ENCODE results near the gene MOB1B.
A peak's percentile ranks its signal among the peaks of the same experiment; 100 is the strongest.
"Not testable (repeated sequence)": the region's sequence is repeated elsewhere in the genome, so short reads cannot be mapped to it uniquely, and the experiment has no call there.

The MOB1B gene

DNA sequence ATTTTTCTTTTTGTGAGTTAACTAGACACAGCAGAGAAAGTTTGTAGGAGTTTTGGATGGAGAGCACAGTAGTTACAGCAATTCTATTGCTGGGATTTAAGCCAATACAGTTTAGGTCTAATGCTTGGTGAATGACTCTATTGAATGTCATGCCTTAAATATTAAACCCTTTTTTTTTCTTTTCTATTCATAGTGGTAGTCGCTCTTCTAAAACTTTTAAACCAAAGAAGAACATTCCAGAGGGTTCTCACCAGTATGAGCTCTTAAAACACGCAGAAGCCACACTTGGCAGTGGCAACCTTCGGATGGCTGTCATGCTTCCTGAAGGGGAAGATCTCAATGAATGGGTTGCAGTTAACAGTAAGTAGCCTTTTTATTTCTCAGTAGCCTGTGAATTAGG is 56.5 kb downstream of the MOB1B start:
- DNase-seq, result no peak

DNA sequence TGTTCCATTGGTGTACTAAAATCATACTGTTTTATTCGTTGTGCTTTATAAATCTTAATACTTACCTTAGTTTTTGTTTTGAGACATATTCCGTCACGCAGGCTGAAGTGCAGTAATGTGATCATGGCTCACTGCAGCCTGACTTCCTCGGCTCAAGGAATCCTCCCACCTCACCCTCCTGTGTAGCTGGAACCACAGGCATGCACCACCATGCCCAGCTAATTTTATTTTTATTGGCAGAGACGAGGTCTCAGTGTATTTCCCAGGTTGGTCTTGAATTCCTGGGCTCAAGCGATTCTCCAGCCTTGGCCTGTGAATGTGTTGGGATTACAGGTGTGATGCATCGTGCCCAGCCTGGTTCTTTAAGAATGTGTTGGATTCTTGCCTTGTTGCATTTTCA is 66.9 kb downstream of the MOB1B start:
- DNase-seq, result no peak

DNA sequence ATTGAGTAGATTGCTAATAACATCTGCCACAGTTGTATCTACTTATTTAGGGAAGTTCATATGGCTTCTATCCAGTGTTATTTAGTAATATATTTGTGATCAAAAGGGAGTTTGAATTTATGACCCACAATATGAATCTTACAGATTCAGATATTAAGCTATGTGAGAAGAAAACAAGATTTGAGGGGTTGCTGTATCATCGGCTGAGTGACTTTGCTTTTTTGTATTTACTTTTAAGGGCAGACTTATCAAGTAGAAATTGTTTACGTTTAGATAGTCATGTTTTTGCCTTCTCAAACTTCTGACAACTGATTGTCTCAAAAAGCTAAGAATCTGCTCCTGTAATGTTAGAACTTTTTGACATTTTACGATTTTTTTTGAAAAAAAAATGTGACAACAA is 74.1 kb downstream of the MOB1B start:
- no peak for DNase-seq

DNA sequence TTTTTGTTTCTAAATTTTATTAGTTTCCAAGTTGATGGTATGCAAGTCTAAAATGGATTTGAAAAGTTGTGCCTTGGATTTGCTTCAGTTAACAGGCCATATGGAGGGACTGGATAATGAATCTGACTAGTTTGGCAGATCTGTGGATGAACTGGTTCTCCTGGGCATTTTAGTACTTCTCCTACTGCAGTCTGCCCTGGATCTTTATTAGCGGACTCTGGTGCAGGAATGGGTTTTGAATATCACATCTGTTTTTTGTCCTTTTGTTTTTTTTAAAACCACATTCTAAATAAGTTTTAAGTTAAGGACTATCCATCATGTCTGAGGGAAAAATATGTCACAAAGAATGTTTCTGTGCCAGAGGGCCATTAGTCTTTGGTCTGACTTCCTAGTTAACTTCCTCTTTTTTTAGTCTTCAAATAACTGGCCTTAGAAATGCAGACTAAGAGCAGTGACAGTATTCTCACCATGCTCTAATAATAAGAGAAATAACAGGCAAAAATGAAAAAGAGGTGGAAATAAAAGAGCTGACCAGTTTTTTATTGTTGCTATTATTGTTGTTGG is 77.4 kb downstream of the MOB1B start:
- DNase-seq, result no peak

DNA sequence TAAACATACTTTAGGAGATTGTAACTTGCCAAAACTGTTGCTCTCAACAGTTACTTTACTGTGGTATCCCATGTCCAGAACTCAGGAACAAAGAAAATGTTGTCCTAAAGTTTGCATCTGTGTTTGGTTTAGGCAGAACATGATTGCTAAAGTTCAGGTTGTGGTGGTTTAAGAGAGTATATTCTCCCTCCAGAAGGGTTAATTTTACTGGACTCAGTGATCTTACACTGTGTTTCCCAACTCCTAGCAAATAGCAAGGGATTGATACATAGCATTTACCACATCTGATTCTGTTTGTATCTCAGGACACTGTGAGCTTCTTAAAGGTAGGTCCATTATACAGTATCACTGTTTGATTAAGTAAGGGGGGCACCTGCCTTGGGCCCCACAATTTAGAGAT is 78.0 kb downstream of the MOB1B start:
- no peak for DNase-seq

DNA sequence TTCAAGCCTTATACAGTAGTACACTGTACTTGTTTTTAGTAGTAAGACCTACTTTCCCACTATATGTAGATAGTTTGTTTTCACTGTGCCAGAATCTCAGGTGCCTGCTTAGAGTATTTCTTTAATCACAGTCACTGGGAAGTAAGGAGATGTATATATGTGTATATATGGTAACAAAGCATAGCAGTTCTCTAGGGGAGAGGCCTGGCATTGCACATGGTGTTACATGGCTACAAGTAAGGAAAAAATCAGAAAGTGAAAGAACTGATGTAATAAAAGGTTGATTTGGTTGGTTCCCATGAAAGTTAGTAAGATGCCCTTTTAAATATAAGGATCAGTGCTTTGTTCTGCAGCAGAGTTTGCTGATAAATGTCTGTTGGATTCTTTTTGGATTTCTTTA is 81.9 kb downstream of the MOB1B start:
- no peak for DNase-seq

DNA sequence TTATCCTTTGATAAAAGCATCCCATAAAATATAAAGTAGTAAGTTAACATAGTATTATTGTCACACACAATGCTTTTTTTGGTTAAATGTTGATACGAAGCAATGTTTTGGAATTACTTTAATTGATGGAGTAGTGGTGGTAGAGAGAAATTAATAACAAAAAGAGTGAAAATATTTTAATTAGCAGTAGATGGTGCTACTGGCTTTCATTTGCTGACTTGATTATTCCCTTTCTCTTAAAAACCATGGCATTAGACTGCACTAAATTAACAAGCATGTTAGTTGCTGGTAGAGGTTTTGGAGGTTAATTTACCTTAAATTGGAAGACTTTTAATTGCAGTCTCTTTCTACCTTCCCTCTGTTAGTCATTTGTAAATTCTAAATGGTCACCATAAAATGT is 82.4 kb downstream of the MOB1B start:
- no peak for DNase-seq

DNA sequence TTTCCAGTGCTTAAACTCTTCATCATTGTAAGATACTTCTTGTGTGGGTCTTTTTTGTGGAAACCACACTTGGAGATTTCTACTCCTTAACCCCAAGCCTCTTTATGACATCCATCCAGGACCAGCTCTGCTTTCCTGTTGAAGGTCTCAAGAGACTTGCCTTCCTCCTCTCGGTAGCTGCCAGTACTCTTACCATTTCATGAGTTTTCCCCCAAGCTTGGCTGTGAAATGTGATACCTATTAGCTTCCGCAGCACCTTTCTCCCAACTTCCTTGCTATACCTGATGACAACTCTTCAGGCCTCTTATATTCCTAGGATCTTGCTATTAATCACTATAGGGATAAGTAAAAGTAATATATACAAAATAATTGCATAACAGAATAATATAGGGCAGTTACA is 89.4 kb downstream of the MOB1B start:
- DNase-seq, result no peak

DNA sequence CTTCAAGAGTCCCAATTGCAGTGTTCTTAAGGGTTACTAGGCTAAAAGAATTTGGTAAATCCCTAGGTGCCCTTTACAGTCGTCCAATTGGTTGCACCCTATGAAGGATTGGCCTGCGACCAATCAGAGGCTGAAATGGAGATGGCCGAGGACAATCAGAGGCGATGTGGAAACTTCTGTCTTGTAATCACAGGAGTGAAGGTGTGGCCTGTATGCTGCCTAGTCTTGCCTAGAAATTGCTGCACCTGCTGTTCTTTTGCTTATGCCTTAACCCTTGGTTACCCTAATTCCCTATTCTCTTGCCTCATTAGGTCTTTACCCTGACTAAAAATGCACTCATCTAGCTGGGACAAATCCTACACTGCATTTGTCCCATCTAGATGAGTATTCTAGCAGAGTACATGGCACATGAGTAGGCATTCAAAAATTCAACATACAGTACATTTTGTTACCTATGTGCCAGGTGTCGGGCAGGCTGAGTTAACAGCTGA is 90.3 kb downstream of the MOB1B start:
- DNase-seq, result peak; percentile 70

DNA sequence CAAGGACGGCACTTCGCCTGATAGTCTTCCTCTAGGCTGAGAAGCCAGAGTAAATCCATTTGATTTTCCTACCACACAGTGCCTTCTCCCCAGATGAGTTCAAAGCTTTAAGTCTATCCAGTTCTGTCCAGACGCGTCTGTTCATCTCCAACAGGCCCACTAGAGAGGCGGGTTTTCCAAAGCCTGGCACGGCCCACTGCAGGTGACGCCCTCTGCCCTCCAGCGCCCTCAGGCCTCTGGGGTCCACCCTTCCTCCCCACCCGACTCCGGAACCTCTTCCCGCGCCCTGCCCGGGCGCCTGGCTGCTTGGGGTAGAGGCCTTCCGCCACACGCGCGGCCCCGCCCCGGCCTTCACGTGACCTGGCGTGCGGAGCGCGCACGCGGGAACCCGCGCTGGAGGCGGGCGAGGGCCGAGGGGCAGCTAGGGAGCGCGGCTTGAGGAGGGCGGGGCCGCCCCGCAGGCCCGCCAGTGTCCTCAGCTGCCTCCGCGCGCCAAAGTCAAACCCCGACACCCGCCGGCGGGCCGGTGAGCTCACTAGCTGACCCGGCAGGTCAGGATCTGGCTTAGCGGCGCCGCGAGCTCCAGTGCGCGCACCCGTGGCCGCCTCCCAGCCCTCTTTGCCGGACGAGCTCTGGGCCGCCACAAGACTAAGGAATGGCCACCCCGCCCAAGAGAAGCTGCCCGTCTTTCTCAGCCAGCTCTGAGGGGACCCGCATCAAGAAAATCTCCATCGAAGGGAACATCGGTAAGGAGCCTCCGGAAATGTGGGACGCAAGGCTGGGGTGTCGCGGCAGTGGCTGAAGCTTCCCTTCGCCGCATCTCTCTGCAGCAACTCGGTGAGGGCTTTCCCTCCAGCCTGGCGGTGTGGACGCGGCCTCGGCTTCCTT is 91.3 kb downstream of the MOB1B start, which contains the start of gene DCK:
Gene DCK (plus strand): TSS at position 469 of the 888 bp plus-strand sequence. CDS start 187 bp downstream, at position 656.
- peak; percentile 67 for DNase-seq

DNA sequence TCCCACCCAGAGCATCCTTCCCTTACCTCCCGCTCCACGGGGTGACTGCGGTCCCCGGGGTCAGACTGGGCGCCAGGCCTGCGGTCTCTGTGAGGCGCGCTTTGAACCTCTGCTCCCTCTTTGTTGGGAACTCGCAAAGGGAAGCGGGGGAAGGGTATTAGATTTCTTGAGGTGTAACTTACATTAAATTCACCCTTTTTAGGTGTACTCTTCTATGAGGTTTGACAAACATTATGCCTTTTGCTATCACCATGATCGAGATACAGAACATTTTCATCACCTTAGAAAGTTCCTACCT is 91.8 kb downstream of the MOB1B start:
- no peak for DNase-seq

DNA sequence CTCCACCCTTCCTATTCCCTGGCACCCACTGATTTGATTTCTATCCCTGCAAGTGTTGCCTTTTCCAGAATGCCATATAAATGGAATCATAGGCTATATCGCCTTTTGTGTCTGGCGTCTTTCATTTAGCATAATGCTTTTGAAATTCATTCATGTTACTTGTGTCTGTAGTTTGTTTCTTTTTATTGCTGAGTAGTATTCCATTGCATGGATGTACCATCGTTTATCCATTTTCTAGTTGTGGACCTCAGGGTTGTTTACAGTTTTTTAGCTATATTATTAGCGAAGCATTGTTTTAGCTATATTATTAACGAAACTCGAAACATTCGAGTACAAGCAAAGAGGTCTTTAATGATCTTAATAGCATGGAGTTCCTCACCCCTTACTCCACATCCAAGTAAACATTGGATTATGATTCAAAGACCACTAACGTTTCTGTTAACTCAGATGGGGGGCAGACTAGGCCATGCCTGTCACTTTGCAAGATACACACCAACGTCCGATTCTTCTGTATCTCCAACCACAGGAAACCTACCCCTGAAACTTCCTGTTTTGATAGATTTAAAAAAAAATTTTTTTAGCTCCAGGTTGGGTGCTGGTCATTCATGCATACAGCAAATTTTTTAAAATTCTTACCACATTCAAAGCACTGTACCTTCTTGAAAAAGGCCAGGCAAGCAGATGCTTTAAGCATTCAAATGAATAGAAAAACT is 92.4 kb downstream of the MOB1B start:
- DNase-seq, result no peak

DNA sequence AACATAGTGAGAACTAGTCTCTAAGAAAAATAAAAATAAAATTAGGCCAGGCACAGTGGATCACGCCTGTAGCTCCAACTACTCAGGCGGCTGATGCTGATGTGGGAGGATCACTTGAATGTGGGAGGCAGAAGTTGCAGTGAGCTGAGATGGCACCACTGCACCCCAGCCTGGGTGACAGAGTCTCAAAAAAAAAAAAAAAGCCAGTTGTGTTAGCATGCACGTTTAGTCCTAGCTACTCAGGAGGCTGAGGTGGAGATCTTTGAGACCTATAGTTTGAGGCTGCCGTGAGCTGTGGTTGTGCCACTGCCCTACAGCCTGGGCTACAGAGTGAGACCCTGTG is 93.8 kb downstream of the MOB1B start:
- no peak for DNase-seq

DNA sequence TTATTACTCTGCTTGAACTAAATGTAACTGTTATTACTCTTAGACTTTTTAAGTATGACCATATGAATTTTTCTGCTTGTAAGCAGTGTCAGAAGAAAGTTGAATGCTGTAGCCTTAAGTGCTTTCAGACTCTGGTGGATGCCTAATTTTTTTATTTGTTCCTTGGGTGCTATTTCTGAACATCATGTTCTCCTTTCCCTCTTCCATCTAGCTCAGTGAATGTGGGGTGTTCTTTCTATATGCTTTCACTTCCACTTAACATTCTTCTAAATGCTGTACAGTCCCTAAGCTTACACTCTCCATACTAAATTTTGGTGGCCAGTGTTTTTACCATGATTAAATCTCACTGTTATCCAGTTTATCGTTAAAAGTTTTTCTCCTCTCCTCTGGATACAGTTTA is 94.9 kb downstream of the MOB1B start:
- DNase-seq, result no peak

DNA sequence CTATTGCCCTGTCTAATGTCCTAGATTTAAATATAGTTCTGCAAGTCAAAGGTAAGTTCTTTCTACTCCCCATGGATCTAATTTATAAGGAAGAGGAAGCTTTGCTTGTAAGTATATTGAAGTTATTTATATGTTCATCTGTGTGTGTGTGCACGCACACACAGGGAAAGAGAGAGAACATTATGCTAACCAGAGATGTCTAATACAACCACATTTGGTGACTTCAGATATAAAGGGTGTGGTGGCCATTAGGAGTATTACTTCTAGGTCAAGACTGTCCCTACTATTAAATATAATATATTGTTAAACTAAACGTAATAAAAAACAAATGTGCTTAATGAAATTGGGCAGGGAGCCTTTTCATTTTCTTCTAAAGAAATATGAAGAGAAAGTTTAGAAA is 95.4 kb downstream of the MOB1B start:
- no peak for DNase-seq

DNA sequence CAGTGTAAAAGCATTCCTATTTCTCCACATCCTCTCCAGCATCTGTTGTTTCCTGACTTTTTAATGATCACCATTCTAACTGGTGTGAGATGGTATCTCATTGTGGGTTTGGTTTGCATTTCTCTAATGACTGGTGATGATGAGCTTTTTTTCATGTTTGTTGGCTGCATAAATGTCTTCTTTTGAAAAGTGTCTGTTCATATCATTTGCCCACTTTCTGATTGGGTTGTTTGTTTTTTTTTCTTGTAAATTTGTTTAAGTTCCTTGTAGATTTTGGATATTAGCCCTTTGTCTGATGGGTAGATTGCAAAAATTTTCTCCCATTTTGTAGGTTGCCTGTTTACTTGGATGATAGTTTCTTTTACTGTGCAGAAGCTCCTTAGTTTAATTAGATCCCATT is 97.5 kb downstream of the MOB1B start:
- not testable (repeated sequence) for DNase-seq

DNA sequence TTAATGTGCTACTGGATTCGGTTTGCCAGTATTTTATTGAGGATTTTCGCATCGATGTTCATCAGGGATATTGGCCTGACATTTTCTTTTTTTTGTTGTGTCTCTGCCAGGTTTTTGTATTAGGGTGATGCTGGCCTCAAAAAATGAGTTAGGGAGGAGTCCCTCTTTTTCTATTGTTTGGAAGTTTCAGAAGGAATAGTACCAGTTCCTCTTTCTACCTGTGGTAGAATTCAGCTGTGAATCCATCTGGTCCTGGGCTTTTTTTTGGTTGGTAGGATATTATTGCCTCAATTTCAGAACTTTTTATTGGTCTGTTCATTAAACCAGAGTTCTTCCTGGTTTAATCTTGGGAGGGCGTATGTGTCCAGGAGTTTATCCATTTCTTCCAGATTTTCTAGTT is 99.2 kb downstream of the MOB1B start:
- not testable (repeated sequence) for DNase-seq

DNA sequence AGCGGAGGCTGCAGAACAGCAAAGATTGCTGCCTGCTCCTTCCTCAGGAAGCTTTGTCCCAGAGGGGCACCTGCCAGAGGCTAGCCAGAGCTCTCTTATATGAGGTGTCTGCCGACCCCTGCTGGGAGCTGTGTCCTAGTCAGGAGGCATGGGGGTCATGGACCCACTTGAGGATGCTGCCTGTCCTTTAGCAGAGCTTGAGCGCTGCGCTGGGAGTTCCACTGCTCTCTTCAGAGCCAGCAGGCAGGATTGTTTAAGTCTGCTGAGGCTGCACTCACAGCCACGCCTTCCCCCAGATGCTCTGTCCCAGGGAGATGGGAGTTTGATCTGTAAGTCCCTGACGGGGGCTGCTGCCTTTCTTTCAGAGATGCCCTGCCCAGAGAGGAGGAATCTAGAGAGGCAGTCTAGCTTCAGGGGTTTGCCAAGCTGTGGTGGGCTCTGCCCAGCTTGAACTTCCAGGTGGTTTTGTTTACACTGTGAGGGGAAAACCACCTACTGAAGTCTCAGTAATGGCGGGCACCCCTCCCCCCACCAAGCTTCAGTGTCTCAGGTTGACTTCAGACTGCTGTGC is 102.2 kb downstream of the MOB1B start:
- DNase-seq, result peak; percentile 49

DNA sequence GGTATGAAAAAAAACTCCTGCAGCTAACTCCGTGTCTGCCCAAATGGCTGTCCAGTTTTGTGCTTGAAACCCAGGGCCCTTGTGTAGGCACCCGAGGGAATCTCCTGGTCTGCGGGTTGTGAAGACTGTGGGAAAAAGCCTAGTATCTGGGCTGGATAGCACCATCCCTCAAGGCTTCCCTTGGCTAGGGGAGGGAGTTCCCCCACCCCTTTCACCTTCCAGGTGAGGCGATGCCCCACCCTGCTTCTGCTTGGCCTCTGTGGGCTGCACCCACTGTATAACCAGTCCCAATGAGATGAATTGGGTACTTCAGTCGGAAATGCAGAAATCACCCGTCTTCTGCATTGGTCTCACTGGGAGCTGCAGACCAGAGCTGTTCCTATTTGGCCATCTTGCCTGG is 102.9 kb downstream of the MOB1B start:
- not testable (repeated sequence) for DNase-seq

DNA sequence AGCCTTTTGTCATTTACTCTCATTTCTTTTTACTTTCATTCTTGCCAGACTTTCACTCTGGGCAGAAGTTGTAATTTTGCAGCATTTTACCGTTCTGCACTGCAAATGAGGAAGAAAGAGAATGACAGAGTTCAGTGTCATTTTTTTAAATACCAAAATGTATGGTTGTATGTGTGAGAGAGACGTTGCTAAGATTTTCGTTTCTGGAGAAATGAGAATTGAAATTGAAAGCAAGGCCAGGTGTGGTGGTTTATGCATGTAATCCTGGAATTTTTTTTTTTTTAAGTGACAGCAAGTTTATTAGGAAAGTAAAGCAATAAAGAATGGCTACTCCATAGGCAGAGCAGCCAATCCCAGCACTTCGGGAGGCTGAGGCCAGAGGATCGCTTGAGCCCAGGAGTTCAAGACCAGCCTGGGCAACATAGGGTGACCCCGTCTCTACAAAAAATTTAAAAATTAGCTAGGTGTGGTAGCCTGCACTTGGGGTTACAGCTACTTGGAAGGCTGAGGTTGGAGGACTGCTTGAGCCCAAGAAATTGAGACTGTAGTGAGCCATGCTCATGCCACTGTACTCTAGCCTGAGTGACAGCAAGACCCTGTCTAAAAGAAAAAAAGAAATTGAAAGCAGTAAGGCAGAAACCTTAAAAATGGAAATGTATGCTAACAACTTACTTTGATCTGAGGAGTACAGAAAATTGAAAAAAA is 104.2 kb downstream of the MOB1B start:
- DNase-seq, result no peak

DNA sequence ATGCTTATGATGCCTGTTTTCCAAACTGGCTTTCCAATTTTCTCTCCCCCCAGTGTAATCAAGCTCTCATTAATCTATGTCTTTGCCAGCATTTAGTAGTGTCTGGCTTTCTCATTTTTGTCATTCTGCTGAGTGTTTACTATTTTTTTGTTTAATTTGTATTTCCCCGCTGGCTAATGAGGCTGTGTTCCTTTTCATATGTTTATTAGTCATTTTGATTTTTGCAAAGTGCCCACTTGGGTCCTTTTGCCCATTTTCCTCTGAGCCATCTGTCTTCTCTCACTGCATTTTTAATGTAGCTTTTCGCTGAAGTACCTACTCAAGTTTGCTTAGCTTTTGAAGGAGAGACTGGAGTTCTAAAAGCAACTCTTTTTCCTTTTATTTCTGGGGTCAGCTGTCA is 106.0 kb downstream of the MOB1B start:
- no peak for DNase-seq

DNA sequence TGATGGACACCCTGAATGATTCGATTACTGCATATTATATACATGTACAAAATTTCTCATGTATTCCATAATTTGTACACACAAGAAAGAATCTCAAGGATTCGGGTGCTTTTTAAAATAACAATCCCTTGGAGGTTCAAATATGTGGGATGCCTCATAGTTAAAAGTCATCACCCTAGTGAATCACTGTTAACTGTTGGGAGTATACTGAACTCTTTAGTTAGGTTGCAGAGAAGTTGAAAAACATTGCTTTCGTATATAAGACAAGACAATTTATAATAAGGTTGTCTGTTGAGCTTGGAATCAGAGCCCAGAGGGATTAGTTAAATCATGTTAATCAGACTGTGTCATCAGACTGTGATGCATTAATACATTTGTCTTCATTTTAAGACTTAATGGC is 106.9 kb downstream of the MOB1B start:
- no peak for DNase-seq
